ENCODE measurements around the gene C5orf63.
A peak's percentile ranks its signal among the peaks of the same experiment; 100 is the strongest.
"Not testable (repeated sequence)": the region's sequence is repeated elsewhere in the genome, so short reads cannot be mapped to it uniquely, and the experiment has no call there.

The C5orf63 gene

GRCh38 chr5:127030259-127031146 lies 42.8 kb downstream of the C5orf63 start, which contains the start of gene MARCHF3:
MARCHF3 (minus strand) TSS chr5:127030558; CDS start chr5:126918171, 112,387 bp downstream.
- DNase-seq (ENCODE audit: low spot score), result peak; percentile 93

GRCh38 chr5:127029581-127030258 lies 43.6 kb downstream of the C5orf63 start:
- peak; percentile 54 for DNase-seq (ENCODE audit: low spot score)

GRCh38 chr5:127028822-127029457 lies 44.4 kb downstream of the C5orf63 start:
- no peak for DNase-seq (ENCODE audit: low spot score)

GRCh38 chr5:127027539-127027938 lies 45.8 kb downstream of the C5orf63 start:
- DNase-seq (ENCODE audit: low spot score), result no peak

- no peak for DNase-seq (ENCODE audit: low spot score)
Observed at GRCh38 chr5:127026166-127026565, 47.1 kb downstream of the C5orf63 start.

GRCh38 chr5:127025467-127025866 lies 47.8 kb downstream of the C5orf63 start:
- DNase-seq (ENCODE audit: low spot score), result no peak

GRCh38 chr5:127024821-127025220 lies 48.5 kb downstream of the C5orf63 start:
- no peak for DNase-seq (ENCODE audit: low spot score)

- DNase-seq (ENCODE audit: low spot score), result not testable (repeated sequence)
Observed at GRCh38 chr5:127023552-127024191, 49.6 kb downstream of the C5orf63 start.

GRCh38 chr5:127022846-127023245 lies 50.5 kb downstream of the C5orf63 start:
- no peak for DNase-seq (ENCODE audit: low spot score)

- no peak for DNase-seq (ENCODE audit: low spot score)
Observed at GRCh38 chr5:127019928-127020327, 53.4 kb downstream of the C5orf63 start.

- not testable (repeated sequence) for DNase-seq (ENCODE audit: low spot score)
Observed at GRCh38 chr5:127016722-127017121, 56.6 kb downstream of the C5orf63 start.

GRCh38 chr5:127015716-127016115 lies 57.6 kb downstream of the C5orf63 start:
- no peak for DNase-seq (ENCODE audit: low spot score)

GRCh38 chr5:127014573-127014972 lies 58.7 kb downstream of the C5orf63 start:
- DNase-seq (ENCODE audit: low spot score), result no peak

GRCh38 chr5:127013407-127013806 lies 59.9 kb downstream of the C5orf63 start:
- no peak for DNase-seq (ENCODE audit: low spot score)

- no peak for DNase-seq (ENCODE audit: low spot score)
Observed at GRCh38 chr5:127012916-127013315, 60.4 kb downstream of the C5orf63 start.

GRCh38 chr5:127011961-127012644 lies 61.2 kb downstream of the C5orf63 start:
- no peak for DNase-seq (ENCODE audit: low spot score)

- DNase-seq (ENCODE audit: low spot score), result no peak
Observed at GRCh38 chr5:127011153-127011552, 62.1 kb downstream of the C5orf63 start.

GRCh38 chr5:127010362-127010761 lies 62.9 kb downstream of the C5orf63 start:
- no peak for DNase-seq (ENCODE audit: low spot score)

- no peak for DNase-seq (ENCODE audit: low spot score)
Observed at GRCh38 chr5:127009784-127010183, 63.5 kb downstream of the C5orf63 start.

GRCh38 chr5:127008300-127008975 lies 64.9 kb downstream of the C5orf63 start:
- no peak for DNase-seq (ENCODE audit: low spot score)

- DNase-seq (ENCODE audit: low spot score), result no peak
Observed at GRCh38 chr5:127007522-127007921, 65.8 kb downstream of the C5orf63 start.

Data from activated CD4-positive, alpha-beta T cell treated with anti-CD3 and anti-CD28 coated beads, Interleukin-2, Interleukin-4, amounts not matched to agents 100 ng/mL and 50 ng/mL, durations not matched to agents 16 hours and 8 hours (primary cell).